GM12801 (cell line): ENCODE measurements around the gene C18orf32.

Experiments
- TF ChIP-seq, protein P1 (sequence below): IDR thresholded peaks from one replicate; pipeline ENCODE4 v1.5.1; 2011; ENCODE audit warnings: control low read depth; ENCODE audit not compliant: insufficient read length; ENCODE audit errors: extremely low read depth

The C18orf32 gene

DNA sequence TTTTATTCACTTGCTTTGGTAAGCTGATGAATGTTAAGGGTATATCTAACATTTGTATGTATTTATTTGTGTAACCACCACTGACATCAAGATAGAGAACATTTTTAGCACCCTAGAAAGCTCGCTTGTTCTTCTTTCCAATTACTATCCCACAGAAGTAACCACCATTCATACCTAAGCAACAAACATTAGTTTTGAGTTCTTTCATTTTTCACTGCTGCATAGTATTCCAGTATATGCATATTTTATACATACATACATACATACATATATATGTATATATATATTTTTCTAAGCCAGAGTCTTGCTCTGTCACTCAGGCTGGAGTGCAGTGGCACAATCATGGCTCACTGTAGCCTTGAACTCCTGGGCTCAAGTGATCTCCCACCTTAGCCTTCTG lies 15.5 kb downstream of the C18orf32 start:
- TF ChIP-seq, protein P1, sequence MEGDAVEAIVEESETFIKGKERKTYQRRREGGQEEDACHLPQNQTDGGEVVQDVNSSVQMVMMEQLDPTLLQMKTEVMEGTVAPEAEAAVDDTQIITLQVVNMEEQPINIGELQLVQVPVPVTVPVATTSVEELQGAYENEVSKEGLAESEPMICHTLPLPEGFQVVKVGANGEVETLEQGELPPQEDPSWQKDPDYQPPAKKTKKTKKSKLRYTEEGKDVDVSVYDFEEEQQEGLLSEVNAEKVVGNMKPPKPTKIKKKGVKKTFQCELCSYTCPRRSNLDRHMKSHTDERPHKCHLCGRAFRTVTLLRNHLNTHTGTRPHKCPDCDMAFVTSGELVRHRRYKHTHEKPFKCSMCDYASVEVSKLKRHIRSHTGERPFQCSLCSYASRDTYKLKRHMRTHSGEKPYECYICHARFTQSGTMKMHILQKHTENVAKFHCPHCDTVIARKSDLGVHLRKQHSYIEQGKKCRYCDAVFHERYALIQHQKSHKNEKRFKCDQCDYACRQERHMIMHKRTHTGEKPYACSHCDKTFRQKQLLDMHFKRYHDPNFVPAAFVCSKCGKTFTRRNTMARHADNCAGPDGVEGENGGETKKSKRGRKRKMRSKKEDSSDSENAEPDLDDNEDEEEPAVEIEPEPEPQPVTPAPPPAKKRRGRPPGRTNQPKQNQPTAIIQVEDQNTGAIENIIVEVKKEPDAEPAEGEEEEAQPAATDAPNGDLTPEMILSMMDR, result no peak

DNA sequence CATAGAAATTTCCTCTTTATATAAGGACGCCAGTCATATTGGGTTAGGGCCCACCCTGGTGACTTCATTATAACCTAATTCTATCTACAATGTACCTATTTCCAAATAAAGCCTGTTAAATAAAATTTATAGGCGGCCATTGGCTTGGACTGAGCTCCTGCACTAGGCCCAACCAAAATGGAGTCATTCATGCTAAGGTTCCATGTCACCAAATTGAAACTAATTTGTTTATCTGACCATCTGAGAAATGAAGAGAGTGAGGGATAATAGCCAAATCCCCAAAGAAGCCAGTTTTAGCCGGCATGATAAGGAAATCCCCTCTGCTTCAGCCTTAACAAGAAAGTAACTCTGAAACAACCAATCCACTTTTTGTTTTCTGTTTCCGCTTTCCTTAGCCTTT lies 19.4 kb downstream of the C18orf32 start:
- TF ChIP-seq, protein P1, result no peak

DNA sequence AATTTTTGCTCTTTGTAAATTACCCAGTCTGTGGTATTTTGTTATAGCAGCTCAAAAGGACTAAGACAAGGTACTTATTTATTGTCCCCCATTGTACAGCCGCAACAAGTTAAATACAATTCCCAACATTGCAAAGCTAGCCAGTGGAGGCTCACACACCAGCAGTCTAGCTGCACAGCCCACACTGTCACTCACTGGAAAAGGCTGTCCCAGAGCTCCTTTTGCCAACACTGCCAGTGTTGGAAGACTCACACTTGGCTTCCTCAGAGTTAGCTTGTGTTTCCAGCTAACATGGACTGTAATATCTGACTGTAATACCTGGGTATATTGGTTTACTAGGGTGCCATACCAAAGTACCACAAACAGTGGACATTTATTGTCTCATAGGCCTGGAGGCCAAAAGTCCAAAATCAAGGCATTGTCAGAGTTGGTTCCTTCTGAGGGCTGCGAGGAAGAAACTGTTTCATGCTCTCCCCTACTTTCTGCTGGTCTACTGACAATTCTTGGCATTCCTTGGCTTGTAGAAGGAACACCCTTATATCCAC lies 19.9 kb downstream of the C18orf32 start:
- TF ChIP-seq, protein P1, result no peak

DNA sequence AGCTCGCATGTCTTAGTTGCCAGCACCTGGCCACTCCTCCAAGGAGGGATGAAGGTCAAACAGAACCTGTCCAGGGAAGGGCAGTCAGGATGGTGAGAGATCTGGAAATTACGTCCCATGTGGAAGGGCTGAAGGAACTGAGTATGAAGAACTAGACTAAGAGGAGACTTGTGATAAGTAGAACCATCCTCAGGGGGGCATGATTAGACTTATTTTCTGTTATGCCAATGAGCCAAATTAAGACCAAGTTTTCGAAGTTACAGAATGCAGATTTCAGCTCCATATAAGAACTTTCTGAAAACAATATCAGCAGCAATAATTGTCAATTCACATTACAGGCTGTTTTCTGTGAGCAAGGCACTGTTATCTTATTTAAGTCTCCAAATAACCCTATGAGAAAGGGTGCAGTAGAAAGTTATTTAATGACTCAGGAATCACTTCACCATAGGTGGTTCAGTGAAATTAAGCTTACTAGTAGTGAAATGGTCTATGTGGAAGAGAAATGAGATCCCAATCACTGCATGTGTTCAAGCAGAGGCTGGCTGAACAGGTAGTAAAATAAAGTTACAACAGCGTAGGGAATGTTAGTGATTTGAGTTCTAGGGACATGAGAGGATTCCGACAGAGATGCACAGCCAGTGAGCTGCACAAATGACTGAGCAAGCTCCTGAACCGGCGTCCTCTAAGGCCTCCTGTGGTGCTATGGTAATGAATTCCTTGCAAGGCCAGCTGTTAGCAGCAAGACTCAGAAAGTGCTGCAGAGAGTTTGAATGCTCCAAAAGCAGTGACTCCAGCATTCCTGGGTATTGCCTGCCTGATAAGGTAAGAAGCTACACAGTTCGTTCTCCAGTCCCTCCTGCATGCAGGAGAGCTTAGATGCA lies 22.1 kb downstream of the C18orf32 start:
- TF ChIP-seq, protein P1, result no peak

DNA sequence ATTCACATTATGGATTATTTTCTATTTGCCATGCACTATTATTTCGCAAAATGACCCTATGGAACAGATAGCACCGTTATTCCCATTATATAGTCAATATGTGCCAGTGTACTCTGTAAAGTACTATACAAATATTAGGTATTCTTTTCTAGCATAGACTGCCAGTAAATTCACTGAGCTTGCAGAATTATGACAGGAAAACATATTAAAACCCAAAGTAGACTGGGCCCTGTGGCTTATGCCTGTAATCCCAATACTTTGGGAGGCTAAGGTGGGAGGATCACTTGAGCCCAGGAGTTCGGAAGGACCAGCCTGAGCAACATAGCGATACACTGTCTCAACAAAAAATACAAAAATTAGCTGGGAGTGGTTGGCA lies 25.4 kb downstream of the C18orf32 start:
- TF ChIP-seq, protein P1, result no peak

DNA sequence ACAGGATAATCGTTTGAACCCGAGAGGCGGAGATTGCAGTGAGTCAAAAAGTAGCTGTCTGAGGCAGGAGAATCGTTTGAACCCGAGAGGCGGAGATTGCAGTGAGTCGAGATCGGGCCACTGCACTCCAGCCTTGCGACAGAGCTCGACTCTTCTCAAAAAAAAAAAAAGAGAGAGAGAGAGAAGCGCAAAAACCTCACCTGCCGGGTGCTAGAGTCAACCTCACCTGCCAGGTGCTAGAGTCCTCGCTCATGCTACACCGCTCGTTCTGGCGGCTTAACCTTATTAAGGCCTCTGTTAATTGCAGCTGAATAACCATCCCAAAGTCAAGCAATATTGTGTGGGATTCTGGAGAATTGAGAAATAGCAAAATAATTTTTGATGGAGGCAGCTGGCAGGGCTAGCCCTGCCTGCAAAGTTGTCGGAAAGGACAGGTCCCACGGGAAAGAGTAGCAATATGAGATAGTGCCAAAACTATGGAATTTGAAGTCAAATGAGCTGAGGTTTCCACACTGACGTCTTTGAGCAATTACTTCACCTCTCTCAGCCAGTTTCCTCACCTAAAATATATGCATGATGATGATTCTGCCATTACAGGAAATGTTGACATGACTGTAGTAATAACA lies 25.9 kb downstream of the C18orf32 start:
- TF ChIP-seq, protein P1, result no peak

DNA sequence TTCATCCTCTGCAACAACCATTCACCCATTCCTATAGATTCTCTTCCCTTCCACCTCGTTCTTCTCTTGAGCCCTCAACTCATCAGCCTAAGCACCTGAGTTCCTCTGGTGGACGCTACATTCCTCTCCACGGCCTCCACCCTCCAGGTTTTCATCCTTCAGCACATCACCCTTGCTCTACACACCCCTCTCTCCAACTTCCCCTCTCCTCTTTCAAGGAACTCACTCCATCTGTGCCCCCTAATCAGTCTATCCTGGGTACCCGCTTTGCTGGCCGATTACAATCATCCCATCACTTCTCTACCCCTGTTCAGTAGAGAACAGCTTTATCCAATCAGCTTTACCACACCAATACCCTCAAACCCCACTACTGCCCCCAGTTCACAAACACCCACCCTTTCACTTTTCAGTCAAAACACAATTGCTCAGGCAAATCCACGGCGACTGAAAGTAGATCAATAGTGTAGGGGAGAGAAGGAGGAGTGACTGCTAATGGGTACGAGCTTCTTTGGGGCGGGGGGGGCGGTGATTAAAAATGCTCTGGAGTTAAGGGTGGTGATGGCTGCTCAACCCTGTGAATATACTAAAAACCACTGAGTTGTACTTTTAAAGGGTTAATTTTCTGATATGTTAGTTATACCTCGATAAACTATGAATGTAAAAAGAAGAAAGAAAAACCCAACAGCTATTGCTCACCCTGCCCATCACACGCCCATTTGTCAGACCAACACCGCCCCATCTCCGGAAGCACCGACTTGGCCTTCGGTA lies 27.4 kb downstream of the C18orf32 start:
- TF ChIP-seq, protein P1, result no peak
